ENCODE data around the gene C1QA.

C1QA gene

GRCh38 chr1:22636353-22636752 lies at the start of gene C1QA:
Gene C1QA, plus strand, starts transcription at chr1:22636628. Its CDS starts 989 bp downstream, at chr1:22637617.
- ChIA-PET CTCF (interaction anchor here (1.7 kb wide), 1 partner anchor 220 kb away, joined by 4 read pairs; no protein-coding TSS in a partner anchor), POLR2A (no interaction called here)
- no peak for TF ChIP-seq FOXA1 (IDR thresholded peaks at IDR 0.05)
- no peak for TF ChIP-seq LEF1 (IDR thresholded peaks at IDR 0.05; ENCODE audit: borderline replicate concordance)
- TF ChIP-seq NFRKB (IDR thresholded peaks at IDR 0.05) = no peak
- TF ChIP-seq ARNT (IDR thresholded peaks at IDR 0.05) = no peak
- TF ChIP-seq ZNF384 (IDR thresholded peaks at IDR 0.05) = no peak
- no peak for TF ChIP-seq ELF4 (IDR thresholded peaks at IDR 0.05)
- TF ChIP-seq FOXK2 (IDR thresholded peaks at IDR 0.05) = no peak
- TF ChIP-seq L3MBTL2 (conservative IDR thresholded peaks at IDR 0.05) = no peak
- TF ChIP-seq CTBP1 (IDR thresholded peaks at IDR 0.05; ENCODE audit: borderline replicate concordance) = no peak
- no peak for TF ChIP-seq SUZ12 (IDR thresholded peaks at IDR 0.05)
- TF ChIP-seq FOXM1 (IDR thresholded peaks at IDR 0.05; ENCODE audit: borderline replicate concordance) = no peak
- TF ChIP-seq PKNOX1 (IDR thresholded peaks at IDR 0.05) = no peak
- no peak for TF ChIP-seq TARDBP (IDR thresholded peaks at IDR 0.05)
- TF ChIP-seq HDGF (IDR thresholded peaks at IDR 0.05; ENCODE audit: borderline replicate concordance) = no peak
- TF ChIP-seq SP1 (IDR thresholded peaks at IDR 0.05) = no peak
- TF ChIP-seq BHLHE40 (IDR thresholded peaks at IDR 0.05; ENCODE audit: borderline replicate concordance) = no peak
- no peak for DNase-seq (ENCODE audit: extremely low spot score)

GRCh38 chr1:22587247-22587646 lies 49.2 kb upstream of the C1QA start:
- TF ChIP-seq TARDBP (IDR thresholded peaks at IDR 0.05) = no peak
- TF ChIP-seq ARNT (IDR thresholded peaks at IDR 0.05) = no peak
- no peak for TF ChIP-seq NFRKB (IDR thresholded peaks at IDR 0.05)
- no peak for TF ChIP-seq ELF4 (IDR thresholded peaks at IDR 0.05)
- TF ChIP-seq BHLHE40 (IDR thresholded peaks at IDR 0.05; ENCODE audit: borderline replicate concordance) = no peak
- DNase-seq (ENCODE audit: extremely low spot score) = no peak
- POLR2A ChIA-PET = no interaction called here
- CTCF ChIA-PET = no interaction called here

GRCh38 chr1:22588899-22589422 lies 47.5 kb upstream of the C1QA start:
- ChIA-PET CTCF (no interaction called here), POLR2A (no interaction called here)
- TF ChIP-seq SP1 (IDR thresholded peaks at IDR 0.05) (no peak), CTBP1 (IDR thresholded peaks at IDR 0.05; ENCODE audit: borderline replicate concordance) (no peak), NFRKB (IDR thresholded peaks at IDR 0.05) (no peak), BHLHE40 (IDR thresholded peaks at IDR 0.05; ENCODE audit: borderline replicate concordance) (no peak), ARNT (IDR thresholded peaks at IDR 0.05) (no peak), LEF1 (IDR thresholded peaks at IDR 0.05; ENCODE audit: borderline replicate concordance) (no peak), ZNF384 (IDR thresholded peaks at IDR 0.05) (no peak), PKNOX1 (IDR thresholded peaks at IDR 0.05) (no peak), TARDBP (IDR thresholded peaks at IDR 0.05) (no peak), L3MBTL2 (conservative IDR thresholded peaks at IDR 0.05) (no peak), FOXK2 (IDR thresholded peaks at IDR 0.05) (no peak), HDGF (IDR thresholded peaks at IDR 0.05; ENCODE audit: borderline replicate concordance) (no peak), FOXA1 (IDR thresholded peaks at IDR 0.05) (no peak)
- no peak for DNase-seq (ENCODE audit: extremely low spot score)

- ChIA-PET CTCF (no interaction called here), POLR2A (no interaction called here)
- TF ChIP-seq ARNT (IDR thresholded peaks at IDR 0.05) (no peak), PKNOX1 (IDR thresholded peaks at IDR 0.05) (no peak), LEF1 (IDR thresholded peaks at IDR 0.05; ENCODE audit: borderline replicate concordance) (no peak), ELF4 (IDR thresholded peaks at IDR 0.05) (no peak), BHLHE40 (IDR thresholded peaks at IDR 0.05; ENCODE audit: borderline replicate concordance) (no peak), SUZ12 (IDR thresholded peaks at IDR 0.05) (no peak), TARDBP (IDR thresholded peaks at IDR 0.05) (no peak), HDGF (IDR thresholded peaks at IDR 0.05; ENCODE audit: borderline replicate concordance) (no peak), FOXK2 (IDR thresholded peaks at IDR 0.05) (no peak), FOXA1 (IDR thresholded peaks at IDR 0.05) (no peak), L3MBTL2 (conservative IDR thresholded peaks at IDR 0.05) (no peak), ZNF384 (IDR thresholded peaks at IDR 0.05) (no peak), CTBP1 (IDR thresholded peaks at IDR 0.05; ENCODE audit: borderline replicate concordance) (no peak), FOXM1 (IDR thresholded peaks at IDR 0.05; ENCODE audit: borderline replicate concordance) (no peak), SP1 (IDR thresholded peaks at IDR 0.05) (no peak), NFRKB (IDR thresholded peaks at IDR 0.05) (no peak)
- DNase-seq (ENCODE audit: extremely low spot score) = no peak
Observed at GRCh38 chr1:22591576-22591975, 44.9 kb upstream of the C1QA start.

GRCh38 chr1:22592051-22592450 lies 44.4 kb upstream of the C1QA start:
- no peak for DNase-seq (ENCODE audit: extremely low spot score)
- ChIA-PET POLR2A (no interaction called here), CTCF (no interaction called here)
- TF ChIP-seq FOXA1 (IDR thresholded peaks at IDR 0.05) (no peak), HDGF (IDR thresholded peaks at IDR 0.05; ENCODE audit: borderline replicate concordance) (no peak), CTBP1 (IDR thresholded peaks at IDR 0.05; ENCODE audit: borderline replicate concordance) (no peak), FOXM1 (IDR thresholded peaks at IDR 0.05; ENCODE audit: borderline replicate concordance) (no peak), LEF1 (IDR thresholded peaks at IDR 0.05; ENCODE audit: borderline replicate concordance) (no peak), SUZ12 (IDR thresholded peaks at IDR 0.05) (no peak), L3MBTL2 (conservative IDR thresholded peaks at IDR 0.05) (no peak), SP1 (IDR thresholded peaks at IDR 0.05) (no peak), ARNT (IDR thresholded peaks at IDR 0.05) (no peak), ELF4 (IDR thresholded peaks at IDR 0.05) (no peak), NFRKB (IDR thresholded peaks at IDR 0.05) (no peak), PKNOX1 (IDR thresholded peaks at IDR 0.05) (no peak), FOXK2 (IDR thresholded peaks at IDR 0.05) (no peak)
